ENCODE measurements around the gene HELZ. TPM values are rescaled to one million over a fixed set of nuclear protein-coding genes. Genes with fewer than 3 reads are reported as not detected.
"Not testable (repeated sequence)": the region's sequence is repeated elsewhere in the genome, so short reads cannot be mapped to it uniquely, and the experiment has no call there.

The HELZ gene
- total RNA-seq, 1 experiment from 2014 or later: 49.8 TPM

DNA sequence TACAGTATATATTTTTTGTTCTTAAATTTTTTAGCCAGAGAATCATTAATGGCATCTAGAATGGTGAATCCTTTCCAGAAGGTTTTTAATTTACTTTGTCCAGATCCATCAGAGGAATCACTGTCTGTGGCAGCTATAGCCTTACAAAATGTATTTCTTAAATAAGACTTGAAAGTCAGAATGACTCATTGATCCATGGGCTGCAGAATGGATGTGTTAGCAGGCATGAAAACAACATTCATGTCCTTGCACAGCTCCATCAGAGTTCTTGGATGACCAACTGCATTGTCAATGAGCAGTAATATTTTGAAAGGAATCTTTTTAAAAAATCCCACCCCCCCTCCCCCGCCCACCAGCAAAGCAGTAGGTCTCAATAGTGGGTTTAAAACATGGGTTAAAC lies 149.2 kb downstream of the HELZ start:
- Histone ChIP-seq H2AK5ac (ENCODE audit: insufficient read length, low read length) (no peak overlapping the region), H3K23ac (ENCODE audit: insufficient read length, low read depth, low read length) (no peak overlapping the region), H2AFZ (ENCODE audit: low read length) (no peak overlapping the region), H2BK20ac (ENCODE audit: low read depth, low read length, poor library complexity, severe bottlenecking) (no peak overlapping the region), H3K9ac (ENCODE audit: extremely low read depth, insufficient read length, low read length) (no peak overlapping the region), H3K18ac (ENCODE audit: insufficient read length, low read depth, low read length) (no peak overlapping the region), H4K91ac (ENCODE audit: insufficient read length, low read depth, low read length) (no peak overlapping the region), H4K5ac (ENCODE audit: insufficient read length, low read depth, low read length) (no peak overlapping the region), H3K4me2 (ENCODE audit: insufficient read depth, insufficient read length, low read length) (no peak overlapping the region), H4K20me1 (ENCODE audit: control insufficient read depth, insufficient read depth, insufficient read length) (no peaks in the 10 kb centered on the region), H3K4ac (ENCODE audit: low read depth, low read length) (no peak overlapping the region), H2BK12ac (ENCODE audit: insufficient read length, low read depth, low read length) (no peak overlapping the region), H2BK15ac (ENCODE audit: low read depth, low read length) (no peak overlapping the region), H3K4me1 (ENCODE audit: insufficient read depth, low read length) (no peaks in the 10 kb centered on the region), H3K27ac (ENCODE audit: insufficient read length, low read depth, low read length) (no peak overlapping the region), H3K79me1 (ENCODE audit: insufficient read depth, low read depth, low read length, poor library complexity, severe bottlenecking) (no peaks in the 10 kb centered on the region), H3K14ac (ENCODE audit: insufficient read depth, low read length) (no peak overlapping the region), H3K9me3 (ENCODE audit: control insufficient read depth, low read depth, low read length) (no peaks in the 10 kb centered on the region), H3T11ph (ENCODE audit: low read length) (no peak overlapping the region), H3K27me3 (ENCODE audit: insufficient read depth, low read length) (no peaks in the 10 kb centered on the region), H3K56ac (ENCODE audit: insufficient read length, low read depth, low read length) (no peak overlapping the region), H4K8ac (replicated peaks; ENCODE audit: insufficient read length, low read depth, low read length) (no peak overlapping the region), H3K79me2 (ENCODE audit: insufficient read depth, low read length) (no peaks in the 10 kb centered on the region), H2BK5ac (ENCODE audit: insufficient read length, low read length) (no peak overlapping the region), H3K23me2 (ENCODE audit: insufficient read length, low read depth, low read length, poor library complexity, severe bottlenecking) (no peaks in the 10 kb centered on the region), H2BK120ac (ENCODE audit: low read depth, low read length, poor library complexity, severe bottlenecking) (no peak overlapping the region)
- Mint-ChIP-seq H3K36me3 (ENCODE audit: insufficient read depth in 1 of 3, low read depth in 3 of 3) (peaks cover 0 to under 1% (median 0%) of the 10 kb centered on the region in 3 experiments; a peak in 3 of 7 replicates), H3K4me1 (no peaks in the 10 kb centered on the region), H3K4me3 (no peak overlapping the region), H3K27me3 (ENCODE audit: low read depth) (no peaks in the 10 kb centered on the region), H3K9me3 (no peaks in the 10 kb centered on the region), H3K27ac (no peak overlapping the region)
- TF ChIP-seq, protein P1, sequence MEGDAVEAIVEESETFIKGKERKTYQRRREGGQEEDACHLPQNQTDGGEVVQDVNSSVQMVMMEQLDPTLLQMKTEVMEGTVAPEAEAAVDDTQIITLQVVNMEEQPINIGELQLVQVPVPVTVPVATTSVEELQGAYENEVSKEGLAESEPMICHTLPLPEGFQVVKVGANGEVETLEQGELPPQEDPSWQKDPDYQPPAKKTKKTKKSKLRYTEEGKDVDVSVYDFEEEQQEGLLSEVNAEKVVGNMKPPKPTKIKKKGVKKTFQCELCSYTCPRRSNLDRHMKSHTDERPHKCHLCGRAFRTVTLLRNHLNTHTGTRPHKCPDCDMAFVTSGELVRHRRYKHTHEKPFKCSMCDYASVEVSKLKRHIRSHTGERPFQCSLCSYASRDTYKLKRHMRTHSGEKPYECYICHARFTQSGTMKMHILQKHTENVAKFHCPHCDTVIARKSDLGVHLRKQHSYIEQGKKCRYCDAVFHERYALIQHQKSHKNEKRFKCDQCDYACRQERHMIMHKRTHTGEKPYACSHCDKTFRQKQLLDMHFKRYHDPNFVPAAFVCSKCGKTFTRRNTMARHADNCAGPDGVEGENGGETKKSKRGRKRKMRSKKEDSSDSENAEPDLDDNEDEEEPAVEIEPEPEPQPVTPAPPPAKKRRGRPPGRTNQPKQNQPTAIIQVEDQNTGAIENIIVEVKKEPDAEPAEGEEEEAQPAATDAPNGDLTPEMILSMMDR (conservative IDR thresholded peaks at IDR 0.05): no peak
- WGBS (ENCODE audit: extremely low coverage, insufficient read length, low lambda C conversion rate): no CpG with 5 or more reads among the region's 1 CpG
- no peak for DNase-seq

GRCh38 chr17:67095291-67095690 lies 149.7 kb downstream of the HELZ start:
- H3K27me3 ChIP-seq (ENCODE audit: insufficient read depth, low read length); H3K79me2 ChIP-seq (ENCODE audit: insufficient read depth, low read length); H3K27ac ChIP-seq (ENCODE audit: insufficient read length, low read depth, low read length); H3K4ac ChIP-seq (ENCODE audit: low read depth, low read length); DNase-seq; H3K23me2 ChIP-seq (ENCODE audit: insufficient read length, low read depth, low read length, poor library complexity, severe bottlenecking); H2BK5ac ChIP-seq (ENCODE audit: insufficient read length, low read length); H3K18ac ChIP-seq (ENCODE audit: insufficient read length, low read depth, low read length); H3K23ac ChIP-seq (ENCODE audit: insufficient read length, low read depth, low read length); H3K14ac ChIP-seq (ENCODE audit: insufficient read depth, low read length); H3K27me3 Mint-ChIP-seq (ENCODE audit: low read depth); H2BK120ac ChIP-seq (ENCODE audit: low read depth, low read length, poor library complexity, severe bottlenecking); H3K36me3 Mint-ChIP-seq (ENCODE audit: insufficient read depth in 1 of 3, low read depth in 3 of 3); H2AFZ ChIP-seq (ENCODE audit: low read length); H4K91ac ChIP-seq (ENCODE audit: insufficient read length, low read depth, low read length); H3K4me3 Mint-ChIP-seq; H3K9me3 ChIP-seq (ENCODE audit: control insufficient read depth, low read depth, low read length); H2BK12ac ChIP-seq (ENCODE audit: insufficient read length, low read depth, low read length); H3K9ac ChIP-seq (ENCODE audit: extremely low read depth, insufficient read length, low read length); H3K27ac Mint-ChIP-seq; H4K20me1 ChIP-seq (ENCODE audit: control insufficient read depth, insufficient read depth, insufficient read length); H3K4me1 ChIP-seq (ENCODE audit: insufficient read depth, low read length); H4K8ac ChIP-seq (replicated peaks; ENCODE audit: insufficient read length, low read depth, low read length); H3K79me1 ChIP-seq (ENCODE audit: insufficient read depth, low read depth, low read length, poor library complexity, severe bottlenecking); H3K4me1 Mint-ChIP-seq; H2BK20ac ChIP-seq (ENCODE audit: low read depth, low read length, poor library complexity, severe bottlenecking); H2BK15ac ChIP-seq (ENCODE audit: low read depth, low read length); H3K4me2 ChIP-seq (ENCODE audit: insufficient read depth, insufficient read length, low read length); H2AK5ac ChIP-seq (ENCODE audit: insufficient read length, low read length); H3K56ac ChIP-seq (ENCODE audit: insufficient read length, low read depth, low read length); H3K9me3 Mint-ChIP-seq; H4K5ac ChIP-seq (ENCODE audit: insufficient read length, low read depth, low read length); H3T11ph ChIP-seq (ENCODE audit: low read length): not testable (repeated sequence)
- WGBS (ENCODE audit: extremely low coverage, insufficient read length, low lambda C conversion rate): no CpG with 5 or more reads among the region's 1 CpG

Data from H9 (cell line).